ENCODE measurements around the gene ATG13. TPM values are rescaled to one million over a fixed set of nuclear protein-coding genes. Genes with fewer than 3 reads are reported as not detected.

ATG13 gene
- total and polyA plus RNA-seq, 2 of the 4 experiments (the other 2 are of a cell fraction): 43.0 to 49.7 TPM

DNA sequence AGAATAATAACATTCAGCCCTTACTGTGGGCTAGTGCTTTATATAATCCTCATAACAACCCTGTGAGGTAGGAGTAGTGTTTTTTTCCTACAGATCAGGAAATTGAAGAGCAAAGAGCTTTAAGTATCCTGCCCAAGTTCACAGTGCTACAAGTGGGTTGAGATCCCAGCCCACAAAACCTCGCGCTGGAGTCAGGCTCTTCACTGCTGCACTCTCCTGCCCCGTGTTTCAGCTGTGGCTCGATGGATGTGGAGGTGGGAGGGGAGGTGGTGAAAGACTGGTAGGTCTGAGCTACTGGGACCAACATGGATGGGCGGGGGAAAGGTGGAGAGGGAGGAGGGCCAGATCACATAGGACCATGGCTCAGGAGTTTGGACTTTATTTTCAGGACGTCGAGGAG lies 89.5 kb downstream of the ATG13 start:
- no peak overlapping the region for H2AK9ac ChIP-seq (replicated peaks; ENCODE audit: low read depth, low read length, poor library complexity)
- no peak overlapping the region for H2AK5ac ChIP-seq (ENCODE audit: low read depth, low read length)
- intact Hi-C loops (cut with micrococcal nuclease) (no loop called here), in situ Hi-C loops (cut with MboI; ENCODE audit: low sequenced_read_pairs) (no loop called here), dilution Hi-C loops (cut with HindIII; ENCODE audit: low sequenced_read_pairs, unreplicated experiment) (no loop called here)
- DNase-seq: no peak
- H3K9ac ChIP-seq (ENCODE audit: low read depth, low read length): no peak overlapping the region
- H3K36me3 ChIP-seq (ENCODE audit: control insufficient read depth, insufficient read depth, low read length): peaks cover 50% of the 10 kb centered on the region
- no peak overlapping the region for H3K27ac ChIP-seq (ENCODE audit: insufficient read depth, low read length)
- H3K27me3 ChIP-seq (ENCODE audit: control insufficient read depth, insufficient read depth, low read length): no peaks in the 10 kb centered on the region
- no peak overlapping the region for H2BK20ac ChIP-seq (ENCODE audit: low read depth, low read length)
- 84% methylated on average over 6 of the region's 7 CpGs; no CpG with 5 or more reads in 1 of the 2 experiments for WGBS, 2 experiments (ENCODE audit: extremely low coverage in 2 of 2, insufficient read length in 1 of 2)
- H4K20me1 ChIP-seq (ENCODE audit: insufficient read depth, low read length): no peaks in the 10 kb centered on the region; the same call in 1 of the 2 replicates
- peaks cover 5% of the 10 kb centered on the region for H3K4me1 ChIP-seq (ENCODE audit: control insufficient read depth, insufficient read depth, low read length)
- H3K56ac ChIP-seq (ENCODE audit: extremely low read depth, insufficient read depth, low read length): no peak overlapping the region
- H4K5ac ChIP-seq (ENCODE audit: low read depth, low read length): no peak overlapping the region
- H4K91ac ChIP-seq (ENCODE audit: insufficient read depth, low read depth, low read length): no peak overlapping the region
- ATAC-seq (ENCODE audit: low read depth): no peak
- H2BK15ac ChIP-seq (ENCODE audit: low read depth, low read length): no peak overlapping the region
- peaks cover 5% of the 10 kb centered on the region for H3K9me1 ChIP-seq (ENCODE audit: insufficient read depth, low read length)
- ChIA-PET CTCF (no interaction called here), POLR2A (ENCODE audit: unreplicated experiment) (no interaction called here)
- BruUV-seq (replicated peaks): no TSS peak
- H3K14ac ChIP-seq (replicated peaks; ENCODE audit: low read depth, low read length): no peak overlapping the region
- no peak overlapping the region for H3K18ac ChIP-seq (ENCODE audit: low read depth, low read length)
- H3K23ac ChIP-seq (ENCODE audit: low read depth, low read length): no peak overlapping the region
- no peak overlapping the region for H3K4me2 ChIP-seq (ENCODE audit: low read depth, low read length)
- H4K8ac ChIP-seq (ENCODE audit: low read depth in 2 of 2, low read length in 2 of 2): no peak overlapping the region
- TF ChIP-seq NFE2L2 (IDR thresholded peaks at IDR 0.05; ENCODE audit: low read depth, low read length) (no peak), SMC3 (IDR thresholded peaks at IDR 0.05; ENCODE audit: low read depth, low read length) (no peak), CHD1 (IDR thresholded peaks at IDR 0.05; ENCODE audit: low read depth, low read length) (no peak), ELK1 (IDR thresholded peaks at IDR 0.05; ENCODE audit: borderline replicate concordance, low read depth, low read length) (no peak), FOS (IDR thresholded peaks at IDR 0.05; ENCODE audit: low read depth, low read length) (no peak), POLR2A (IDR thresholded peaks at IDR 0.05; ENCODE audit: low read depth, low read length) (no peak), BHLHE40 (IDR thresholded peaks at IDR 0.05; ENCODE audit: low read depth, low read length) (no peak), MXI1 (IDR thresholded peaks at IDR 0.05; ENCODE audit: borderline replicate concordance, low read depth, low read length) (no peak)
- TF ChIP-seq, protein P1, sequence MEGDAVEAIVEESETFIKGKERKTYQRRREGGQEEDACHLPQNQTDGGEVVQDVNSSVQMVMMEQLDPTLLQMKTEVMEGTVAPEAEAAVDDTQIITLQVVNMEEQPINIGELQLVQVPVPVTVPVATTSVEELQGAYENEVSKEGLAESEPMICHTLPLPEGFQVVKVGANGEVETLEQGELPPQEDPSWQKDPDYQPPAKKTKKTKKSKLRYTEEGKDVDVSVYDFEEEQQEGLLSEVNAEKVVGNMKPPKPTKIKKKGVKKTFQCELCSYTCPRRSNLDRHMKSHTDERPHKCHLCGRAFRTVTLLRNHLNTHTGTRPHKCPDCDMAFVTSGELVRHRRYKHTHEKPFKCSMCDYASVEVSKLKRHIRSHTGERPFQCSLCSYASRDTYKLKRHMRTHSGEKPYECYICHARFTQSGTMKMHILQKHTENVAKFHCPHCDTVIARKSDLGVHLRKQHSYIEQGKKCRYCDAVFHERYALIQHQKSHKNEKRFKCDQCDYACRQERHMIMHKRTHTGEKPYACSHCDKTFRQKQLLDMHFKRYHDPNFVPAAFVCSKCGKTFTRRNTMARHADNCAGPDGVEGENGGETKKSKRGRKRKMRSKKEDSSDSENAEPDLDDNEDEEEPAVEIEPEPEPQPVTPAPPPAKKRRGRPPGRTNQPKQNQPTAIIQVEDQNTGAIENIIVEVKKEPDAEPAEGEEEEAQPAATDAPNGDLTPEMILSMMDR (conservative IDR thresholded peaks at IDR 0.05; ENCODE audit: low read depth, low read length): no peak
- no peak overlapping the region for H2AFZ ChIP-seq (replicated peaks; ENCODE audit: low read length, poor library complexity)
- H2BK120ac ChIP-seq (ENCODE audit: low read depth, low read length): no peak overlapping the region
- H3K4ac ChIP-seq (ENCODE audit: low read depth, low read length): no peak overlapping the region
- no peak overlapping the region for H2BK5ac ChIP-seq (ENCODE audit: low read depth, low read length, poor library complexity, severe bottlenecking)
- H3K4me3 ChIP-seq (ENCODE audit: insufficient read depth, low read depth, low read length): no peak overlapping the region
- peaks cover 15 to 59% of the 10 kb centered on the region in 2 experiments for H3K79me1 ChIP-seq (ENCODE audit: low read depth in 1 of 2, low read length in 2 of 2)
- H3K9me3 ChIP-seq (ENCODE audit: control insufficient read depth, insufficient read depth, low read length): no peaks in the 10 kb centered on the region

All from IMR-90 (cell line).